ENCODE results near the gene SEMA5A.

SEMA5A gene

GRCh38 chr5:9445826-9446388 lies 100.0 kb downstream of the SEMA5A start:
- no peaks in the 10 kb centered on the region for H3K4me1 ChIP-seq
- no peak for DNase-seq

GRCh38 chr5:9444346-9444745 lies 101.5 kb downstream of the SEMA5A start:
- no peak overlapping the region for H3K4me3 ChIP-seq (ENCODE audit: low read depth, low read length)
- no peaks in the 10 kb centered on the region for H3K9me3 ChIP-seq
- no peak for TF ChIP-seq CTCF (IDR thresholded peaks at IDR 0.05; ENCODE audit: low read depth, low read length)
- no peaks in the 10 kb centered on the region for H3K36me3 ChIP-seq
- H3K27me3 ChIP-seq, result no peaks in the 10 kb centered on the region
- DNase-seq, result no peak
- H3K4me1 ChIP-seq, result no peaks in the 10 kb centered on the region

More at GRCh38 chr5:9445826-9446388, 100.0 kb downstream of the SEMA5A start:
- H3K4me3 ChIP-seq (ENCODE audit: low read depth, low read length), result no peak overlapping the region
- no peaks in the 10 kb centered on the region for H3K9me3 ChIP-seq
- H3K27me3 ChIP-seq, result no peaks in the 10 kb centered on the region
- no peak for TF ChIP-seq CTCF (IDR thresholded peaks at IDR 0.05; ENCODE audit: low read depth, low read length)
- no peaks in the 10 kb centered on the region for H3K36me3 ChIP-seq

GRCh38 chr5:9441610-9442009 lies 104.3 kb downstream of the SEMA5A start:
- no peaks in the 10 kb centered on the region for H3K4me1 ChIP-seq
- no peak for TF ChIP-seq CTCF (IDR thresholded peaks at IDR 0.05; ENCODE audit: low read depth, low read length)
- no peaks in the 10 kb centered on the region for H3K36me3 ChIP-seq
- H3K4me3 ChIP-seq (ENCODE audit: low read depth, low read length), result no peak overlapping the region
- H3K27me3 ChIP-seq, result no peaks in the 10 kb centered on the region
- DNase-seq, result no peak
- H3K9me3 ChIP-seq, result no peaks in the 10 kb centered on the region

- Histone ChIP-seq H3K4me1 (no peaks in the 10 kb centered on the region), H3K27me3 (no peaks in the 10 kb centered on the region), H3K36me3 (no peaks in the 10 kb centered on the region), H3K9me3 (no peaks in the 10 kb centered on the region), H3K4me3 (ENCODE audit: low read depth, low read length) (no peak overlapping the region)
- no peak for DNase-seq
- no peak for TF ChIP-seq CTCF (IDR thresholded peaks at IDR 0.05; ENCODE audit: low read depth, low read length)
Observed at GRCh38 chr5:9440517-9440916, 105.4 kb downstream of the SEMA5A start.

GRCh38 chr5:9439531-9440292 lies 106.2 kb downstream of the SEMA5A start:
- H3K4me3 ChIP-seq (ENCODE audit: low read depth, low read length), result no peak overlapping the region
- no peaks in the 10 kb centered on the region for H3K27me3 ChIP-seq
- no peaks in the 10 kb centered on the region for H3K4me1 ChIP-seq
- TF ChIP-seq CTCF (IDR thresholded peaks at IDR 0.05; ENCODE audit: low read depth, low read length), result no peak
- no peaks in the 10 kb centered on the region for H3K36me3 ChIP-seq
- H3K9me3 ChIP-seq, result no peaks in the 10 kb centered on the region
- DNase-seq, result no peak
